Measurements from ENCODE around the gene APOE.

Gene APOE

DNA sequence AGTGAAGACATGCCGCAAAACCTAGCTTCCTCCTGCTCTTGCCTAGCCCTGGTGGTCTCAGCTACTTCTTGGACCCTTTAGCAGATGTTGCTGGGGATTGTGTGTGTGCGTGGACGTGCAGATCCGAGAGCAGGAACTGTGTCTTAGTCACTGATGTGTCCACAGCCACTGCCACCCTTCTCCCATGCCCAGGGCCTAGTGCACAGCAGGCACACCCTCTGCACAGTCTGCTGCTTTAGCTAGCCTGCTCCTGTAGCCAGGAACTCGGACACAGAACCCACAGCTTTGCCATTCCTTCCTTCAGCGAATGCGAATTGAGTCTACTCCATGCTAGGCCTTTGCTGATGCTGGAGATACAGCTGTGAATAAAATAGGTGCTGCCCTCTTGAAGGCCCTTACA, 51.9 kb downstream of the APOE start:
- Histone ChIP-seq H3K9me3 (ENCODE audit: low read length) (no peaks in the 10 kb centered on the region), H3K79me2 (ENCODE audit: insufficient read depth, low read length) (peaks cover 52% of the 10 kb centered on the region), H2AFZ (ENCODE audit: low read length) (no peak overlapping the region), H3K36me3 (ENCODE audit: insufficient read depth, low read length) (peaks cover 13% of the 10 kb centered on the region; the same call in 1 of the 2 replicates), H3K27ac (ENCODE audit: low read depth, low read length, poor library complexity, severe bottlenecking) (peak overlapping the region; percentile 84), H4K20me1 (ENCODE audit: insufficient read depth, low read length) (no peaks in the 10 kb centered on the region), H3K27me3 (ENCODE audit: insufficient read depth, low read length) (no peaks in the 10 kb centered on the region), H3K4me3 (ENCODE audit: low read depth, low read length, poor library complexity, severe bottlenecking) (peak overlapping the region; percentile 77), H3K9me2 (ENCODE audit: low read depth, low read length) (no peaks in the 10 kb centered on the region), H3K4me2 (ENCODE audit: low read length) (peak overlapping the region; percentile 97), H3K4me1 (ENCODE audit: insufficient read depth, low read length, severe bottlenecking) (peaks cover 66% of the 10 kb centered on the region), H3K9ac (ENCODE audit: low read length) (peak overlapping the region; percentile 93; the same call in 1 of the 2 replicates), H3F3A (ENCODE audit: insufficient read depth, low read length) (no peaks in the 10 kb centered on the region)
- TF ChIP-seq EZH2 (IDR thresholded peaks at IDR 0.05; ENCODE audit: borderline replicate concordance, low read length): no peak
- TF ChIP-seq, protein P1, sequence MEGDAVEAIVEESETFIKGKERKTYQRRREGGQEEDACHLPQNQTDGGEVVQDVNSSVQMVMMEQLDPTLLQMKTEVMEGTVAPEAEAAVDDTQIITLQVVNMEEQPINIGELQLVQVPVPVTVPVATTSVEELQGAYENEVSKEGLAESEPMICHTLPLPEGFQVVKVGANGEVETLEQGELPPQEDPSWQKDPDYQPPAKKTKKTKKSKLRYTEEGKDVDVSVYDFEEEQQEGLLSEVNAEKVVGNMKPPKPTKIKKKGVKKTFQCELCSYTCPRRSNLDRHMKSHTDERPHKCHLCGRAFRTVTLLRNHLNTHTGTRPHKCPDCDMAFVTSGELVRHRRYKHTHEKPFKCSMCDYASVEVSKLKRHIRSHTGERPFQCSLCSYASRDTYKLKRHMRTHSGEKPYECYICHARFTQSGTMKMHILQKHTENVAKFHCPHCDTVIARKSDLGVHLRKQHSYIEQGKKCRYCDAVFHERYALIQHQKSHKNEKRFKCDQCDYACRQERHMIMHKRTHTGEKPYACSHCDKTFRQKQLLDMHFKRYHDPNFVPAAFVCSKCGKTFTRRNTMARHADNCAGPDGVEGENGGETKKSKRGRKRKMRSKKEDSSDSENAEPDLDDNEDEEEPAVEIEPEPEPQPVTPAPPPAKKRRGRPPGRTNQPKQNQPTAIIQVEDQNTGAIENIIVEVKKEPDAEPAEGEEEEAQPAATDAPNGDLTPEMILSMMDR (IDR thresholded peaks at IDR 0.05; ENCODE audit: low read length): no peak

DNA sequence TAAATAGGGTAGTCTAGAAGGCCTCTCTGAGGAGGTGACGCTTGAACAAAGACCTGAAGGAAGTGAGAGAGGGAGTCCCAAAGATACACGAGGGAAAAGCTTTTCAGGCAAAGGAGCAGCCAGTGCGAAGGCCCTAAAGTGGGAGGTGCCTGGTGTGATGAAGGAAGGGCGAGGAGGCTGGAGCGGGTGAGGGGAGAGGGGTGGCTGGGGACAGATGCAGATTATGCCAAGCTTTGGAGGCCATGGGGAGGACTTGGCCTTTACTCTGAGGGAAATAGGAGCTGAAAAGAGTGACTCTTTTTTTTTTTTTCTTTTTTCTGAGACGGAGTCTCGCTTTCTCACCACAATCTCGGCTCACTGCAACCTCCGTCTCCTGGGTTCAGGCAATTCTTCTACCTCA, 52.5 kb downstream of the APOE start:
- H4K20me1 ChIP-seq (ENCODE audit: insufficient read depth, low read length): no peaks in the 10 kb centered on the region
- H3K9me3 ChIP-seq (ENCODE audit: low read length): no peaks in the 10 kb centered on the region
- peaks cover 14% of the 10 kb centered on the region; the same call in 1 of the 2 replicates for H3K36me3 ChIP-seq (ENCODE audit: insufficient read depth, low read length)
- no peaks in the 10 kb centered on the region for H3K27me3 ChIP-seq (ENCODE audit: insufficient read depth, low read length)
- peak overlapping the region; percentile 97 for H3K4me2 ChIP-seq (ENCODE audit: low read length)
- H3K27ac ChIP-seq (ENCODE audit: low read depth, low read length, poor library complexity, severe bottlenecking): peak overlapping the region; percentile 84
- H3F3A ChIP-seq (ENCODE audit: insufficient read depth, low read length): no peaks in the 10 kb centered on the region
- no peaks in the 10 kb centered on the region for H3K9me2 ChIP-seq (ENCODE audit: low read depth, low read length)
- H3K4me3 ChIP-seq (ENCODE audit: low read depth, low read length, poor library complexity, severe bottlenecking): peak overlapping the region; percentile 77
- TF ChIP-seq, protein P1 (IDR thresholded peaks at IDR 0.05; ENCODE audit: low read length): no peak
- peaks cover 52% of the 10 kb centered on the region for H3K79me2 ChIP-seq (ENCODE audit: insufficient read depth, low read length)
- no peak overlapping the region for H2AFZ ChIP-seq (ENCODE audit: low read length)
- H3K9ac ChIP-seq (ENCODE audit: low read length): peak overlapping the region; percentile 93; the same call in 1 of the 2 replicates
- H3K4me1 ChIP-seq (ENCODE audit: insufficient read depth, low read length, severe bottlenecking): peaks cover 66% of the 10 kb centered on the region
